Neural cell (in vitro differentiated cells): ENCODE data around the gene B3GALT6. TPM values are rescaled to one million over a fixed set of nuclear protein-coding genes. Genes with fewer than 3 reads are reported as not detected.

Experiments used
- H2AFZ ChIP-seq: fragments of 200-600, 300-800 bp; sonication (generic), shearing (Covaris generic); 2 replicates; pipeline ENCODE4 v1.6.0; 2014; ENCODE audit warnings: low read depth, mild to moderate bottlenecking, antibody characterized with exemption, low read length, moderate library complexity
- H3F3A ChIP-seq: fragments of 200-600 bp; shearing (Covaris generic); 2 replicates; pipeline ENCODE4 v1.6.1; 2016; ENCODE audit warnings: mild to moderate bottlenecking, moderate library complexity, mixed read lengths, antibody characterized with exemption, low read length; ENCODE audit not compliant: insufficient read depth, poor library complexity, severe bottlenecking
- H3K27ac ChIP-seq: fragments of 200-600, 300-800 bp; sonication (generic), shearing (Covaris generic); 2 replicates; pipeline ENCODE4 v1.5.1; 2014; ENCODE audit warnings: mild to moderate bottlenecking, low read length, moderate library complexity
- H3K27me3 ChIP-seq: fragments of 300-800, 200-600 bp; sonication (generic), shearing (Covaris generic); 2 replicates; pipeline ENCODE4 v1.6.0; 2014; ENCODE audit warnings: mild to moderate bottlenecking, low read depth, low read length, moderate library complexity; ENCODE audit not compliant: insufficient read depth
- H3K36me3 ChIP-seq: fragments of 300-800, 200-600 bp; sonication (generic), shearing (Covaris generic); 2 replicates; pipeline ENCODE4 v1.5.1; 2014; ENCODE audit warnings: mild to moderate bottlenecking, antibody characterized with exemption, low read length, moderate library complexity; ENCODE audit not compliant: insufficient read depth
- H3K4me2 ChIP-seq: fragments of 300-800, 200-600 bp; sonication (generic), shearing (Covaris generic); 2 replicates; pipeline ENCODE4 v1.6.0; 2014; ENCODE audit warnings: mild to moderate bottlenecking, low read length
- H3K4me3 ChIP-seq: fragments of 300-800, 200-600 bp; sonication (generic), shearing (Covaris generic); 2 replicates; pipeline ENCODE4 v1.5.1; 2014; ENCODE audit warnings: mild to moderate bottlenecking, low read length, moderate library complexity
- H3K79me2 ChIP-seq: fragments of 200-600 bp; shearing (Covaris generic); replicated peaks from 2 replicates; pipeline ENCODE4 v1.6.0; 2014; ENCODE audit warnings: mild to moderate bottlenecking, low read length, moderate library complexity; ENCODE audit not compliant: insufficient read depth
- H3K9ac ChIP-seq: fragments of 300-800, 200-600 bp; sonication (generic), shearing (Covaris generic); 2 replicates; pipeline ENCODE4 v1.6.1; 2016; ENCODE audit warnings: mild to moderate bottlenecking, low read length, mixed read lengths
- H3K9me2 ChIP-seq: fragments of 200-600 bp; shearing (Covaris generic); 2 replicates; pipeline ENCODE4 v1.6.1; 2016; ENCODE audit warnings: mild to moderate bottlenecking, low read length, mixed read lengths; ENCODE audit not compliant: insufficient read depth
- H3K9me3 ChIP-seq: fragments of 200-600, 300-800 bp; sonication (generic), shearing (Covaris generic); 2 replicates; pipeline ENCODE4 v1.6.1; 2016; ENCODE audit warnings: mild to moderate bottlenecking, mixed run types, low read length, moderate library complexity, mixed read lengths
- H4K20me1 ChIP-seq: fragments of 200-600 bp; shearing (Covaris generic); 2 replicates; pipeline ENCODE4 v1.6.1; 2016; ENCODE audit warnings: mild to moderate bottlenecking, mixed run types; ENCODE audit not compliant: insufficient read depth
- CTCF ChIP-seq: fragments of 450-650 bp; IDR thresholded peaks from 2 replicates; pipeline ENCODE4 v1.5.1; 2014; ENCODE audit warnings: antibody characterized with exemption, mild to moderate bottlenecking, moderate library complexity; ENCODE audit not compliant: poor library complexity, severe bottlenecking
- EP300 ChIP-seq: fragments of 450-650 bp; conservative IDR thresholded peaks from 2 replicates; pipeline ENCODE4 v1.6.1; 2014; ENCODE audit warnings: antibody characterized with exemption, mild to moderate bottlenecking, moderate library complexity; ENCODE audit not compliant: poor library complexity, severe bottlenecking
- EZH2 ChIP-seq: fragments of 200-600, 300-800 bp; shearing (Covaris generic), sonication (generic); IDR thresholded peaks from 2 replicates; pipeline ENCODE4 v1.6.1; 2014; ENCODE audit warnings: antibody characterized with exemption, low read length, borderline replicate concordance, mild to moderate bottlenecking; ENCODE audit not compliant: insufficient read depth, poor library complexity, severe bottlenecking
- MXI1 ChIP-seq: fragments of 450-650 bp; conservative IDR thresholded peaks from 2 replicates; pipeline ENCODE4 v1.6.1; 2014; ENCODE audit warnings: antibody characterized with exemption, mild to moderate bottlenecking; ENCODE audit not compliant: poor library complexity, severe bottlenecking
- POLR2AphosphoS5 ChIP-seq: IDR thresholded peaks from 2 replicates; pipeline ENCODE4 v1.6.1; 2012
- RAD21 ChIP-seq: fragments of 450-650 bp; conservative IDR thresholded peaks from 2 replicates; pipeline ENCODE4 v1.6.1; 2014; ENCODE audit warnings: antibody characterized with exemption, mild to moderate bottlenecking, moderate library complexity
- SMC3 ChIP-seq: fragments of 450-650 bp; conservative IDR thresholded peaks from 2 replicates; pipeline ENCODE4 v1.6.1; 2014; ENCODE audit warnings: antibody characterized with exemption, mild to moderate bottlenecking, moderate library complexity; ENCODE audit not compliant: poor library complexity
- TAF1 ChIP-seq: IDR thresholded peaks from 2 replicates; pipeline ENCODE4 v1.6.1; 2012; ENCODE audit warnings: low read depth
- polyA plus RNA-seq: library from polyadenylated mRNA; depleted of rRNA; stranded (reverse); fragments of >200 nt; gene quantifications from 2 replicates; pipeline ENCODE4 v1.2.3, GENCODE V29; 2014
- TF ChIP-seq, protein P1 (sequence below): IDR thresholded peaks from 2 replicates; pipeline ENCODE4 v1.6.1; 2012; ENCODE audit warnings: borderline replicate concordance

B3GALT6 gene
- polyA plus RNA-seq, 1 donor from 2014 or later: 46.5 TPM

DNA sequence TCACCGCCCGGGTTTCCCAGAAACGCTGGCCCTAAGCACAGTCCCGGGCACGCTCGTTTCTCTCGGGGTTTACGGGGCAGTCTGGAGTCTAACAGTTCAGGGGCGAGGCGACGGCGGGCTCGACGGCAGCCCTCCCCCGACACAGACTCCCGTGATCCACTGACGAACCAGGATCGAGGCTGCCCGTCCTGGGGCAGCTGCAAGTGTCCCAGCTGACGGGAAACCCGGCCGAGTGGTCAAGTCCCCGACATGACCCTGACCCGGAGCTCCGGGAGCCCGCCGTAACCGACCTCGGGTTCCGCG lies 41.1 kb downstream of the B3GALT6 start:
- Histone ChIP-seq H3K79me2 (peaks cover 37% of the 10 kb centered on the region), H3K4me2 (peak overlapping the region; percentile 98), H3K27ac (peak overlapping the region; percentile 57), H3K4me3 (peak overlapping the region; percentile 95), H3K36me3 (no peaks in the 10 kb centered on the region), H3F3A (no peaks in the 10 kb centered on the region), H3K27me3 (no peaks in the 10 kb centered on the region), H3K9me2 (no peaks in the 10 kb centered on the region), H3K9ac (peak overlapping the region; percentile 87), H3K9me3 (no peaks in the 10 kb centered on the region), H2AFZ (no peak overlapping the region), H4K20me1 (no peaks in the 10 kb centered on the region)
- no peak for TF ChIP-seq RAD21
- TF ChIP-seq EZH2: no peak
- no peak for TF ChIP-seq EP300
- TF ChIP-seq SMC3: no peak
- no peak for TF ChIP-seq MXI1
- no peak for TF ChIP-seq TAF1
- TF ChIP-seq POLR2AphosphoS5: no peak
- TF ChIP-seq, protein P1, sequence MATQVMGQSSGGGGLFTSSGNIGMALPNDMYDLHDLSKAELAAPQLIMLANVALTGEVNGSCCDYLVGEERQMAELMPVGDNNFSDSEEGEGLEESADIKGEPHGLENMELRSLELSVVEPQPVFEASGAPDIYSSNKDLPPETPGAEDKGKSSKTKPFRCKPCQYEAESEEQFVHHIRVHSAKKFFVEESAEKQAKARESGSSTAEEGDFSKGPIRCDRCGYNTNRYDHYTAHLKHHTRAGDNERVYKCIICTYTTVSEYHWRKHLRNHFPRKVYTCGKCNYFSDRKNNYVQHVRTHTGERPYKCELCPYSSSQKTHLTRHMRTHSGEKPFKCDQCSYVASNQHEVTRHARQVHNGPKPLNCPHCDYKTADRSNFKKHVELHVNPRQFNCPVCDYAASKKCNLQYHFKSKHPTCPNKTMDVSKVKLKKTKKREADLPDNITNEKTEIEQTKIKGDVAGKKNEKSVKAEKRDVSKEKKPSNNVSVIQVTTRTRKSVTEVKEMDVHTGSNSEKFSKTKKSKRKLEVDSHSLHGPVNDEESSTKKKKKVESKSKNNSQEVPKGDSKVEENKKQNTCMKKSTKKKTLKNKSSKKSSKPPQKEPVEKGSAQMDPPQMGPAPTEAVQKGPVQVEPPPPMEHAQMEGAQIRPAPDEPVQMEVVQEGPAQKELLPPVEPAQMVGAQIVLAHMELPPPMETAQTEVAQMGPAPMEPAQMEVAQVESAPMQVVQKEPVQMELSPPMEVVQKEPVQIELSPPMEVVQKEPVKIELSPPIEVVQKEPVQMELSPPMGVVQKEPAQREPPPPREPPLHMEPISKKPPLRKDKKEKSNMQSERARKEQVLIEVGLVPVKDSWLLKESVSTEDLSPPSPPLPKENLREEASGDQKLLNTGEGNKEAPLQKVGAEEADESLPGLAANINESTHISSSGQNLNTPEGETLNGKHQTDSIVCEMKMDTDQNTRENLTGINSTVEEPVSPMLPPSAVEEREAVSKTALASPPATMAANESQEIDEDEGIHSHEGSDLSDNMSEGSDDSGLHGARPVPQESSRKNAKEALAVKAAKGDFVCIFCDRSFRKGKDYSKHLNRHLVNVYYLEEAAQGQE: no peak
- TF ChIP-seq CTCF: no peak

GRCh38 chr1:1273512-1274298 lies 41.7 kb downstream of the B3GALT6 start, which contains the start of gene UBE2J2:
UBE2J2 (minus strand) TSS chr1:1273854; CDS start chr1:1267992, 5,862 bp downstream.
- Histone ChIP-seq H2AFZ (peak within 1 kb of the TSS; percentile 83), H3K9me2 (no peaks in the 10 kb centered on the region), H3K9ac (peak within 1 kb of the TSS; percentile 88), H3K9me3 (no peaks in the 10 kb centered on the region), H4K20me1 (no peaks in the 10 kb centered on the region), H3K27me3 (no peaks in the 10 kb centered on the region), H3K27ac (peak within 1 kb of the TSS; percentile 64), H3K79me2 (peaks cover 37% of the 10 kb centered on the region), H3F3A (no peaks in the 10 kb centered on the region), H3K36me3 (no peaks in the 10 kb centered on the region), H3K4me2 (peak within 1 kb of the TSS; percentile 98), H3K4me3 (peak within 1 kb of the TSS; percentile 95)
- peak; percentile 93 for TF ChIP-seq POLR2AphosphoS5
- TF ChIP-seq MXI1: peak; percentile 71
- no peak for TF ChIP-seq EP300
- TF ChIP-seq SMC3: no peak
- no peak for TF ChIP-seq TAF1
- no peak for TF ChIP-seq RAD21
- no peak for TF ChIP-seq EZH2
- TF ChIP-seq, protein P1: peak; percentile 31
- TF ChIP-seq CTCF: peak; percentile 21
